Umbilical cord (tissue), 2 donors: ENCODE results near the gene SARNP. TPM values are rescaled to one million over a fixed set of nuclear protein-coding genes. Genes with fewer than 3 reads are reported as not detected.

ENCODE experiments used
- DNase-seq: peaks from one replicate; pipeline ENCODE4 v3.0.0-alpha.2; 2015; ENCODE audit warnings: low spot score
- total RNA-seq: library from RNA; depleted of rRNA; stranded (reverse); fragments of >200 nt; gene quantifications from one replicate; pipeline ENCODE4 v1.2.3, GENCODE V29; 2014; ENCODE audit warnings: low replicate concordance; ENCODE audit not compliant: insufficient read depth

SARNP gene
- total RNA-seq, 1 donor from 2014 or later: 83.1 TPM

- no peak for DNase-seq
These were observed 90.6 kb downstream of the SARNP start for GRCh38 chr12:55726971-55727370.

GRCh38 chr12:55725556-55725955, 92.0 kb downstream of the SARNP start:
- no peak for DNase-seq

GRCh38 chr12:55724940-55725309, 92.6 kb downstream of the SARNP start:
- no peak for DNase-seq

GRCh38 chr12:55724226-55724939, 93.1 kb downstream of the SARNP start:
- DNase-seq: peak; percentile 57

- no peak for DNase-seq
These were observed 93.9 kb downstream of the SARNP start for GRCh38 chr12:55723516-55724225.

- DNase-seq: no peak
These were observed 94.6 kb downstream of the SARNP start for GRCh38 chr12:55722948-55723347.

- DNase-seq: no peak
These were observed 95.8 kb downstream of the SARNP start for GRCh38 chr12:55721601-55722213.

GRCh38 chr12:55720894-55721444, 96.6 kb downstream of the SARNP start:
- no peak for DNase-seq

- DNase-seq: peak; percentile 73
These were observed 97.4 kb downstream of the SARNP start, which contains the start of gene RDH5 for GRCh38 chr12:55720071-55720564. RDH5 (plus strand) TSS chr12:55720393; CDS start chr12:55721185, 792 bp downstream.

- no peak for DNase-seq
These were observed 98.2 kb downstream of the SARNP start for GRCh38 chr12:55719371-55719770.

GRCh38 chr12:55718624-55719275, 98.8 kb downstream of the SARNP start:
- no peak for DNase-seq

- no peak for DNase-seq
These were observed 99.5 kb downstream of the SARNP start for GRCh38 chr12:55718015-55718414.

GRCh38 chr12:55717011-55718007, 100.2 kb downstream of the SARNP start:
- DNase-seq: no peak

GRCh38 chr12:55716582-55716957, 101.0 kb downstream of the SARNP start:
- DNase-seq: no peak

GRCh38 chr12:55715833-55716581, 101.5 kb downstream of the SARNP start, which contains the start of gene BLOC1S1:
BLOC1S1 (plus strand) TSS chr12:55716046; CDS start chr12:55716052, 6 bp downstream.
- peak; percentile 95 for DNase-seq

- no peak for DNase-seq
These were observed 102.3 kb downstream of the SARNP start for GRCh38 chr12:55715169-55715764.

- no peak for DNase-seq
These were observed 103.8 kb downstream of the SARNP start for GRCh38 chr12:55713721-55714120.

- no peak for DNase-seq
These were observed 104.7 kb downstream of the SARNP start for GRCh38 chr12:55712700-55713415.
